HepG2 (cell line): ENCODE results near the gene ARRDC4. TPM values are rescaled to one million over a fixed set of nuclear protein-coding genes. Genes with fewer than 3 reads are reported as not detected.

ENCODE experiments used
- ATAC-seq: fragments of 200-7000 bp; cut with Tn5 transposase; 3 replicates; pipeline ENCODE4 v1.9.1; 2020; ENCODE audit warnings: mild to moderate bottlenecking, moderate library complexity
- BruUV-seq: library from RNA; stranded (reverse); fragments of 400-500 nt; replicated peaks from 2 replicates; lab custom pipeline; 2021; lab: Mats Ljungman, UMichigan
- CTCF ChIA-PET: fragments of 300-600 bp; formaldehyde crosslinking; extraction: SDS; loops from one replicate; lab custom pipeline; 2021; ENCODE audit warnings: low total read pairs, inconsistent platforms, low intra/inter-chr PET ratio; lab: Yijun Ruan, JAX
- POLR2A ChIA-PET: fragments of 350-600 bp; sonication (Branson Sonifier 250); formaldehyde crosslinking; loops from one replicate; lab custom pipeline; 2020; ENCODE audit warnings: antibody characterized with exemption, inconsistent platforms; lab: Yijun Ruan, JAX
- DNase-seq: peaks from one replicate; pipeline ENCODE4 v3.0.0-alpha.2; 2015; ENCODE audit warnings: low spot score
- FAIRE-seq: peaks from 3 replicates; lab custom pipeline; 2011; peaks lifted over from hg19 to GRCh38; lab: Jason Lieb, UNC
- H2AFZ ChIP-seq: one replicate; pipeline ENCODE4 v1.6.1; 2011; ENCODE audit warnings: low read length, inconsistent platforms
- H3K27ac ChIP-seq: fragments of 300-600 bp; 3 replicates; pipeline ENCODE4 v1.8.0; 2011; ENCODE audit warnings: mixed run types, mild to moderate bottlenecking, mixed read lengths, low read length, inconsistent platforms; ENCODE audit not compliant: insufficient read depth; ENCODE audit errors: extremely low read length
- H3K27me3 ChIP-seq, 2 experiments: fragments of 200-600 bp in 1 of 2; 2 replicates in 1 of 2; 3 replicates in 1 of 2; pipeline versions ENCODE4 v1.6.0 to v1.8.0; 2011; ENCODE audit warnings: low read length in 2 of 2, mild to moderate bottlenecking in 2 of 2, moderate library complexity in 2 of 2, inconsistent platforms in 1 of 2; ENCODE audit not compliant: insufficient read depth in 2 of 2, control insufficient read depth in 1 of 2
- H3K36me3 ChIP-seq, 2 experiments: fragments of 200-600 bp in 1 of 2; replicated peaks in 1 of 2; 2 replicates in 1 of 2; 3 replicates in 1 of 2; pipeline versions ENCODE4 v1.5.1 to v1.8.0; 2011; ENCODE audit warnings: low read length in 2 of 2, inconsistent platforms in 1 of 2; ENCODE audit not compliant: insufficient read depth in 2 of 2, control insufficient read depth in 1 of 2
- H3K4me1 ChIP-seq: 2 replicates; pipeline ENCODE4 v1.5.1; 2012; ENCODE audit warnings: low read length, inconsistent platforms; ENCODE audit not compliant: insufficient read depth
- H3K4me2 ChIP-seq: 2 replicates; pipeline ENCODE4 v1.6.0; 2011; ENCODE audit warnings: low read depth, low read length, inconsistent platforms
- H3K4me3 ChIP-seq, 3 experiments: fragments of 200-600 bp in 1 of 3; sonication (generic), shearing (Covaris generic) in 1 of 3; replicated peaks in 1 of 3; 2 replicates each; pipeline ENCODE4 v1.5.1; 2011 to 2016; ENCODE audit warnings: low read length in 3 of 3, inconsistent platforms in 2 of 3, low read depth in 2 of 3, mild to moderate bottlenecking in 2 of 3, control low read depth in 1 of 3, mixed read lengths in 1 of 3; ENCODE audit not compliant: insufficient read depth in 1 of 3
- H3K79me2 ChIP-seq: one replicate; pipeline ENCODE4 v1.6.1; 2011; ENCODE audit warnings: low read length, inconsistent platforms; ENCODE audit not compliant: insufficient read depth
- H3K9ac ChIP-seq: 2 replicates; pipeline ENCODE4 v1.6.0; 2011; ENCODE audit warnings: mild to moderate bottlenecking, low read depth, low read length, inconsistent platforms; ENCODE audit not compliant: insufficient read depth
- H3K9me3 ChIP-seq: 2 replicates; pipeline ENCODE4 v1.5.1; 2012; ENCODE audit warnings: mild to moderate bottlenecking, low read length
- H4K20me1 ChIP-seq: 2 replicates; pipeline ENCODE4 v1.6.0; 2011; ENCODE audit warnings: inconsistent platforms, mild to moderate bottlenecking, low read length, moderate library complexity; ENCODE audit not compliant: insufficient read depth
- CCDC6 ChIP-seq: sonication (generic); formaldehyde crosslinking; IDR thresholded peaks from 2 replicates; pipeline ENCODE4 v1.8.1; 2022; ENCODE audit warnings: mild to moderate bottlenecking, missing genetic modification reagents, moderate library complexity
- FOSL2 ChIP-seq: sonication (generic); formaldehyde crosslinking; IDR thresholded peaks from 2 replicates; pipeline ENCODE4 v1.4.0; 2020; ENCODE audit warnings: missing genetic modification reagents
- PRPF4 ChIP-seq: fragments of 200-400 bp; formaldehyde crosslinking; IDR thresholded peaks from 2 replicates; pipeline ENCODE4 v1.6.1; 2016; ENCODE audit warnings: low read length, low read depth; ENCODE audit not compliant: poor library complexity, severe bottlenecking
- SNRNP70 ChIP-seq: fragments of 200-400 bp; formaldehyde crosslinking; IDR thresholded peaks from 2 replicates; pipeline ENCODE4 v1.6.1; 2017; ENCODE audit warnings: mild to moderate bottlenecking, low read depth, low read length, moderate library complexity
- TP53 ChIP-seq: sonication (generic); formaldehyde crosslinking; conservative IDR thresholded peaks from 2 replicates; pipeline ENCODE4 v1.4.0; 2020; ENCODE audit warnings: missing genetic modification reagents
- ZNF17 ChIP-seq: sonication (generic); formaldehyde crosslinking; IDR thresholded peaks from 2 replicates; pipeline ENCODE4 v1.5.0; 2020; ENCODE audit warnings: mild to moderate bottlenecking, missing genetic modification reagents
- ZNF883 ChIP-seq: sonication (generic); formaldehyde crosslinking; IDR thresholded peaks from 2 replicates; pipeline ENCODE4 v1.5.1; 2020; ENCODE audit warnings: mild to moderate bottlenecking, missing genetic modification reagents; ENCODE audit errors: not compliant biosample characterization
- WGBS: methylation state at CpG from one replicate; pipeline ENCODE4 v1.1.6; 2017; ENCODE audit warnings: low lambda C conversion rate; 5-methylcytosine and 5-hydroxymethylcytosine counted together
- in situ Hi-C: cut with HindIII; loops from 2 replicates; pipeline ENCODE4 v1.10.0; 2017; ENCODE audit warnings: low pct_unique_long_range_greater_than_20kb; ENCODE audit not compliant: extremely low pct_ligation_motif_present
- intact Hi-C: fragments of 100-400 bp; cut with micrococcal nuclease; formaldehyde crosslinking; loops from one replicate; pipeline ENCODE4 v1.10.0; 2022; ENCODE audit not compliant: unreplicated experiment
- polyA plus RNA-seq, 8 experiments: library from polyadenylated mRNA; depleted of rRNA in 3 of 8; stranded (reverse) in 7 of 8; unstranded in 1 of 8; fragments of >200 nt; fragmentation: Illumina TruSeq in 4 of 8; extraction: Trizol in 4 of 8; gene quantifications; 2 replicates each; pipeline versions ENCODE4 v1.2.1 to v1.2.3, GENCODE V29; 2011 to 2016; ENCODE audit warnings: low read depth in 4 of 8, missing spikeins in 1 of 8, mixed read lengths in 1 of 8; ENCODE audit not compliant: insufficient read depth in 1 of 8
- total RNA-seq, 5 experiments: library from RNA; depleted of rRNA; stranded (reverse); fragments of >200 nt; fragmentation: Illumina TruSeq; extraction: Trizol; gene quantifications; 2 replicates each; pipeline ENCODE4 v1.2.3, GENCODE V29; 2016; ENCODE audit warnings: low read depth in 1 of 5
- TF ChIP-seq, protein P1 (sequence below): sonication (generic); formaldehyde crosslinking; IDR thresholded peaks from 2 replicates; pipeline ENCODE4 v1.4.0; 2020; ENCODE audit warnings: missing genetic modification reagents

Gene ARRDC4
- total and polyA plus RNA-seq, 2 of the 13 experiments (the other 11 are each of a cell fraction or from before 2014, with no cell fraction given) = 1.5 to 2.5 TPM

DNA sequence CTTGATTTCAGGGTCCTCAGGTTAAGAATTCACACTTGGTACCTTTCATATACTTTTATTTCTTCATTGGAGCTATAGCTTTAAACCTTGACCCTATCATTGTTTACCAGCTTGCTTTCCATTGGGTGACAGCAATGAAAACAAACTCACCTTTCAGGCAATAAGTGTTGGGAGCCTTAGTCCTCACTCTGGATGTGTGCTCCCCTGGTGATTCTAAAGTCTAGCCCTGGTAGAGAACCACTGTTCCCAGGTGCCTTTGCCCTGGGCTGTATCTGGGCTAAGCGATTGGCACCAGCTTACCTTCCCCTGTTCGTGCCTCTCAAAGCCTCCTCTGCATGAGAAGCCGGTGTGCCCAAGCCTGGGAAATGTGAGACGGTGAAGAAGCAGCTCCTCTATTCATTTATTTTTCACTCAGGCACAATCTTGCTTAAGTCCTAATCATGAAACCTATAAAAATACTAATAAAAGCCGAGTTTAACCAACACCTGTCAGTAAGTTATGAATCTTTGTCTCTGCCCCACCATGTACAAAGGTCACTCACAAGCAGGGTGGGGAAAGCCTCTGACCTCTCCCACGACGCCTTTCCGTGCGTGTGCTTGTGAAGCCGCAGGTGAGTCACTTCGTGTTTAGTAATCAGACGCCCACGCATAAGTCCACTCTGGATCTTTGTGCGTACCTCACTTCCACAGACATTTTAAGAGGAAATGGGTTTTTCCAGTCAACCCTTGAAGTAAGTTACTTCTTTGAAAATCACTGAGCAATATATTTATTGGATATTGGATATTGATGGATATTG is 12.8 kb upstream of the ARRDC4 start:
- Histone ChIP-seq H3K4me3 (no peak overlapping the region), H3K9ac (no peak overlapping the region), H3K27ac (no peak overlapping the region), H3K27me3 (no peaks in the 10 kb centered on the region; a peak in 3 of 5 replicates), H3K79me2 (no peaks in the 10 kb centered on the region), H3K4me1 (no peaks in the 10 kb centered on the region), H3K9me3 (no peaks in the 10 kb centered on the region), H3K36me3 (no peaks in the 10 kb centered on the region), H4K20me1 (no peaks in the 10 kb centered on the region), H3K4me2 (no peak overlapping the region), H2AFZ (no peak overlapping the region)
- WGBS = 13% methylated on average over 14 of the region's 14 CpGs
- ChIA-PET CTCF (no interaction called here), POLR2A (no interaction called here)
- TF ChIP-seq FOSL2 = peak; percentile 54; the same call in 1 of the 2 replicates
- TF ChIP-seq PRPF4 = no peak
- in situ Hi-C loops (no loop called here), intact Hi-C loops (no loop called here)
- no peak for ATAC-seq
- DNase-seq = no peak
- no peak for FAIRE-seq
- no TSS peak for BruUV-seq

DNA sequence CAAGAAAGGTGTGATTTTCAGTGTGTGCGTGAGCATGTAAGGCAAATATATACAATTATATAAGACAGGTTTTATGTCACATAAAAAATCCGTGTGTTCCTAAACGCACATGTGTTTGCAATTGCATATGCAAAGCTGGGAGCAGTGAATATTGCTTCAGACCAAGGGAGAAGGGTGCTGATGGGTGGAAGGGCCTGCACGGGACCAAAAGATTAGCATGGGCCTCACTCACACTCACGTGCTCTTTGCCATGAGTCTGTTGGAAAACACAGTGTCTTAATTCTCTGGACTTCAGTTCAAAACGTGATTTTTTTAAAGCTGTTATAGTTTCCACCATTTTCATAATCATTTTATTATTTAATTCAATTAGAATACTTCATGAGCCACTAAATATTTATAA is 7.2 kb upstream of the ARRDC4 start:
- FAIRE-seq = no peak
- ATAC-seq = no peak
- intact Hi-C loops = no loop called here
- no peak for TF ChIP-seq ZNF17 (CRISPR knock-in tag)
- TF ChIP-seq ZNF883 (CRISPR knock-in tag) = no peak
- TF ChIP-seq CCDC6 (CRISPR knock-in tag) = no peak
- TF ChIP-seq SNRNP70 = no peak
- TF ChIP-seq, protein P1, sequence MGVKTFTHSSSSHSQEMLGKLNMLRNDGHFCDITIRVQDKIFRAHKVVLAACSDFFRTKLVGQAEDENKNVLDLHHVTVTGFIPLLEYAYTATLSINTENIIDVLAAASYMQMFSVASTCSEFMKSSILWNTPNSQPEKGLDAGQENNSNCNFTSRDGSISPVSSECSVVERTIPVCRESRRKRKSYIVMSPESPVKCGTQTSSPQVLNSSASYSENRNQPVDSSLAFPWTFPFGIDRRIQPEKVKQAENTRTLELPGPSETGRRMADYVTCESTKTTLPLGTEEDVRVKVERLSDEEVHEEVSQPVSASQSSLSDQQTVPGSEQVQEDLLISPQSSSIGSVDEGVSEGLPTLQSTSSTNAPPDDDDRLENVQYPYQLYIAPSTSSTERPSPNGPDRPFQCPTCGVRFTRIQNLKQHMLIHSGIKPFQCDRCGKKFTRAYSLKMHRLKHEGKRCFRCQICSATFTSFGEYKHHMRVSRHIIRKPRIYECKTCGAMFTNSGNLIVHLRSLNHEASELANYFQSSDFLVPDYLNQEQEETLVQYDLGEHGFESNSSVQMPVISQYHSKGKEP (CRISPR knock-in tag) = no peak
- no peak for TF ChIP-seq TP53 (CRISPR knock-in tag)
- TF ChIP-seq, all 625 proteins: peak for 0
- WGBS = 28% methylated on average over 6 of the region's 6 CpGs
- H4K20me1 ChIP-seq = no peaks in the 10 kb centered on the region
- H3K36me3 ChIP-seq = no peaks in the 10 kb centered on the region
- no peaks in the 10 kb centered on the region for H3K4me1 ChIP-seq
- no peak overlapping the region for H2AFZ ChIP-seq
- H3K4me3 ChIP-seq = no peak overlapping the region
- no TSS peak for BruUV-seq
- H3K4me2 ChIP-seq = no peak overlapping the region
- DNase-seq = no peak
- CTCF ChIA-PET = no interaction called here
- no peaks in the 10 kb centered on the region for H3K79me2 ChIP-seq
- POLR2A ChIA-PET = no interaction called here
- no peaks in the 10 kb centered on the region for H3K9me3 ChIP-seq
- H3K27me3 ChIP-seq = no peaks in the 10 kb centered on the region; a peak in 1 of 5 replicates
- no peak overlapping the region for H3K27ac ChIP-seq
- no peak overlapping the region for H3K9ac ChIP-seq
- in situ Hi-C loops = no loop called here
